HEK293T (cell line): Measurements from ENCODE around the gene GAPDHS.

Source experiments
- CTCF ChIA-PET: fragments of 350-600 bp; formaldehyde crosslinking; extraction: SDS; loops from one replicate; lab custom pipeline; 2021; ENCODE audit warnings: antibody characterized with exemption, inconsistent platforms; lab: Yijun Ruan, JAX
- POLR2A ChIA-PET: fragments of 350-600 bp; formaldehyde crosslinking; extraction: SDS; loops from one replicate; lab custom pipeline; 2020; ENCODE audit warnings: antibody characterized with exemption, inconsistent platforms; lab: Yijun Ruan, JAX
- DNase-seq: peaks from one replicate; pipeline ENCODE4 v3.0.0; 2012; ENCODE audit warnings: mixed read lengths; ENCODE audit errors: extremely low spot score
- ARNT ChIP-seq: fragments of 450-650 bp; IDR thresholded peaks from 2 replicates; pipeline ENCODE4 v1.6.1; 2017; ENCODE audit warnings: mild to moderate bottlenecking
- BHLHE40 ChIP-seq: fragments of 450-650 bp; IDR thresholded peaks from 2 replicates; pipeline ENCODE4 v1.6.1; 2016; ENCODE audit warnings: mild to moderate bottlenecking, moderate library complexity, borderline replicate concordance
- CTBP1 ChIP-seq: fragments of 450-650 bp; IDR thresholded peaks from 2 replicates; pipeline ENCODE4 v1.6.1; 2016; ENCODE audit warnings: borderline replicate concordance
- ELF4 ChIP-seq: fragments of 450-650 bp; IDR thresholded peaks from 2 replicates; pipeline ENCODE4 v1.6.1; 2017; ENCODE audit warnings: antibody characterized with exemption
- FOXA1 ChIP-seq: fragments of 450-650 bp; IDR thresholded peaks from 2 replicates; pipeline ENCODE4 v1.6.1; 2016; ENCODE audit warnings: mild to moderate bottlenecking
- FOXK2 ChIP-seq: fragments of 450-650 bp; IDR thresholded peaks from 2 replicates; pipeline ENCODE4 v1.6.1; 2016; ENCODE audit warnings: mild to moderate bottlenecking
- FOXM1 ChIP-seq: fragments of 450-650 bp; IDR thresholded peaks from 2 replicates; pipeline ENCODE4 v1.6.1; 2017; ENCODE audit warnings: mild to moderate bottlenecking, borderline replicate concordance
- HDGF ChIP-seq: fragments of 450-650 bp; IDR thresholded peaks from 2 replicates; pipeline ENCODE4 v1.6.1; 2017; ENCODE audit warnings: antibody characterized with exemption, borderline replicate concordance
- L3MBTL2 ChIP-seq: fragments of 450-650 bp; conservative IDR thresholded peaks from 2 replicates; pipeline ENCODE4 v1.6.1; 2016; ENCODE audit warnings: mild to moderate bottlenecking
- LEF1 ChIP-seq: fragments of 450-650 bp; IDR thresholded peaks from 2 replicates; pipeline ENCODE4 v1.6.1; 2017; ENCODE audit warnings: mild to moderate bottlenecking, borderline replicate concordance
- NFRKB ChIP-seq: fragments of 450-650 bp; IDR thresholded peaks from 2 replicates; pipeline ENCODE4 v1.6.1; 2016; ENCODE audit warnings: mild to moderate bottlenecking, moderate library complexity
- SP1 ChIP-seq: fragments of 450-650 bp; IDR thresholded peaks from 2 replicates; pipeline ENCODE4 v1.6.1; 2017
- SUZ12 ChIP-seq: fragments of 450-650 bp; IDR thresholded peaks from 2 replicates; pipeline ENCODE4 v1.6.1; 2016; ENCODE audit warnings: mild to moderate bottlenecking
- TARDBP ChIP-seq: fragments of 450-650 bp; IDR thresholded peaks from 2 replicates; pipeline ENCODE4 v1.6.1; 2016
- ZNF384 ChIP-seq: fragments of 450-650 bp; IDR thresholded peaks from 2 replicates; pipeline ENCODE4 v1.6.1; 2016
- TF ChIP-seq, protein P1 (sequence below): fragments of 450-650 bp; IDR thresholded peaks from 2 replicates; pipeline ENCODE4 v1.6.1; 2016

Gene GAPDHS

GRCh38 chr19:35533201-35533821, at the start of gene GAPDHS:
Gene GAPDHS, plus strand, starts transcription at chr19:35533456. Its CDS starts 72 bp downstream, at chr19:35533528.
- DNase-seq = no peak
- ChIA-PET POLR2A (no interaction called here), CTCF (no interaction called here)
- TF ChIP-seq FOXM1 (no peak), FOXA1 (no peak)

DNA sequence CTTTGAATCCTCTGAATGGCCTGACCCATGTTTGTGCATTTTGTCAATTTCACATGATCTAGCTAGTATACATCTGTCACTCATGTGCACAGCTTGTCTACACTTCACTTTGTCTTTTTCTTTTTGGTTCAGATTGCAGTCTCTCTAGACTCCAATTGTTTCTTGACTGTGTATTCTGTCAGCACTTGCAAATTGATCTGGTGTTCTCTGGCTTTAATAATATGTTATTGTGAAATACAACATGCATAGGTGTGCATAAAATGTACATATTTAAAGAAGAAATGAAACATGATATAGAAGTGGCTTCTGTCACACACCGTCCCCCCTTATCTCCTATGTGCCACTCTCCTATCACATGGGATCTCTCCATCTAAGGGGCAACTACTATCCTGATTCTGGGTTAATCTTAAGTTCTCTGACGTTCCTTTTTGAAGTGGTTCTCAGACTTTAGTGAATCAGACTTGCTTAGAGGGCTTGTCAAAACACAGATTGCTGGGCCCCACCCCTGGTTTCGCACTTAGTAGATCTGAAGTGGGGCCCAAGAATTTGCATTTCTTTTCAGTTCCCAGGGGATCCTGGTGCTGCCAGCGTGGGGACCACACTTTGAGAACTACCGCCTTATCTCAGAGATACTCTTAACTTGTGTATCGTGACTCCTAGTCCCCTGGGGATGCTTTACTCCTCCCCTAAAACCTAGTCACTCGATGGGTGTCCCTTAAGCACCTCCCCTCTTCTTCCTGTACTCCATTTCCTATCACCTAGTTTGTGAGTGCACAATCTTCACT, 48.8 kb upstream of the GAPDHS start:
- POLR2A ChIA-PET = no interaction called here
- DNase-seq = no peak
- TF ChIP-seq ARNT (no peak), HDGF (no peak), ELF4 (no peak), CTBP1 (no peak), SUZ12 (no peak), LEF1 (no peak), SP1 (no peak), TARDBP (no peak), FOXK2 (no peak), FOXM1 (no peak), NFRKB (no peak), L3MBTL2 (no peak), FOXA1 (no peak), ZNF384 (no peak), BHLHE40 (no peak)
- TF ChIP-seq, protein P1, sequence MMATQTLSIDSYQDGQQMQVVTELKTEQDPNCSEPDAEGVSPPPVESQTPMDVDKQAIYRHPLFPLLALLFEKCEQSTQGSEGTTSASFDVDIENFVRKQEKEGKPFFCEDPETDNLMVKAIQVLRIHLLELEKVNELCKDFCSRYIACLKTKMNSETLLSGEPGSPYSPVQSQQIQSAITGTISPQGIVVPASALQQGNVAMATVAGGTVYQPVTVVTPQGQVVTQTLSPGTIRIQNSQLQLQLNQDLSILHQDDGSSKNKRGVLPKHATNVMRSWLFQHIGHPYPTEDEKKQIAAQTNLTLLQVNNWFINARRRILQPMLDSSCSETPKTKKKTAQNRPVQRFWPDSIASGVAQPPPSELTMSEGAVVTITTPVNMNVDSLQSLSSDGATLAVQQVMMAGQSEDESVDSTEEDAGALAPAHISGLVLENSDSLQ = no peak
- CTCF ChIA-PET = no interaction called here

DNA sequence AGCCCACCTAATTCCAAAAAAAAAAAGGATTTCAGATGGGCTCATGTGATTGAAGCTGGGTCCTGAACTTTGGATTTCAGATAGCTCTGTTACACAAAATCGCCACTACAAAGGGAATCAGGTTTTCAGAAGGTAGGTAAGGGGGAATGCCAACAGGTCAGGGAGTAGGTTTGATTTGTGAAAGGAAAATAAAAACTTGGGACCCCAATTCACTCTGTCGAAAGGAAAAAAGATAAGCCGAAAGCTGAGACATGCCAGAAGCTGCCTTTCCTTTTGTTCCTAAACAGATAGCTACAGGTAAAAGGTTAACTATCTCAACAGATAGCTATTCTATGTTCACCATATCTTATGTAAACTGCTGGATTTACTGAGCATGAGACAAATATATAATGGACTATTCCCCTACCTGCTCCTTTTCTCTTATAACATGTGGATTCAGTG, 47.0 kb upstream of the GAPDHS start:
- ChIA-PET CTCF (interaction anchor here (1.4 kb wide), 1 partner anchor 9 kb away, joined by 6 read pairs; no protein-coding TSS in a partner anchor), POLR2A (interaction anchor here (2.1 kb wide), 2 partner anchors 11 to 24 kb away, joined by 6 to 10 read pairs; no protein-coding TSS in a partner anchor)
- no peak for TF ChIP-seq ELF4
- TF ChIP-seq NFRKB = no peak
- TF ChIP-seq CTBP1 = no peak

GRCh38 chr19:35487656-35488182, 45.5 kb upstream of the GAPDHS start:
- ChIA-PET POLR2A (interaction anchor here (0.7 to 2.1 kb wide), 3 partner anchors 10 to 536 kb away, joined by 3 to 10 read pairs (median 6); no protein-coding TSS in a partner anchor), CTCF (no interaction called here)
- DNase-seq = no peak
- TF ChIP-seq NFRKB (no peak), FOXM1 (no peak), HDGF (no peak), ARNT (no peak), ELF4 (no peak), CTBP1 (no peak), SUZ12 (no peak), BHLHE40 (no peak), SP1 (no peak), FOXA1 (no peak), FOXK2 (no peak), TARDBP (no peak)

More for the DNA sequence above, 47.0 kb upstream of the GAPDHS start:
- DNase-seq = no peak

GRCh38 chr19:35488677-35489076, 44.6 kb upstream of the GAPDHS start:
- POLR2A ChIA-PET = no interaction called here
- no peak for TF ChIP-seq SP1
- TF ChIP-seq ZNF384 = no peak
- no peak for TF ChIP-seq BHLHE40
- TF ChIP-seq, protein P1 = no peak
- TF ChIP-seq CTBP1 = no peak
- no peak for TF ChIP-seq ARNT
- no peak for TF ChIP-seq FOXM1
- no peak for TF ChIP-seq ELF4
- no peak for TF ChIP-seq HDGF
- TF ChIP-seq FOXK2 = no peak
- no peak for TF ChIP-seq SUZ12
- no peak for TF ChIP-seq FOXA1
- no peak for TF ChIP-seq LEF1
- no peak for DNase-seq
- CTCF ChIA-PET = no interaction called here

GRCh38 chr19:35490364-35490763, 42.9 kb upstream of the GAPDHS start, which contains the start of gene KRTDAP:
Gene KRTDAP, minus strand, starts transcription at chr19:35490464. Its CDS starts 22 bp downstream, at chr19:35490442.
- no peak for DNase-seq
- ChIA-PET POLR2A (no interaction called here), CTCF (no interaction called here)
- TF ChIP-seq TARDBP (no peak), L3MBTL2 (no peak), BHLHE40 (no peak), CTBP1 (no peak), ARNT (no peak), ZNF384 (no peak), FOXA1 (no peak), NFRKB (no peak), FOXK2 (no peak), HDGF (no peak)
